HG03432 (cell line): ENCODE measurements around the gene TOMT.

Experiments used
- ATAC-seq: cut with Tn5 transposase; IDR thresholded peaks from one replicate; pipeline ENCODE4 v1.9.1; 2021; ENCODE audit warnings: mild to moderate bottlenecking, moderate library complexity; ENCODE audit not compliant: unreplicated experiment

The TOMT gene, protein sequence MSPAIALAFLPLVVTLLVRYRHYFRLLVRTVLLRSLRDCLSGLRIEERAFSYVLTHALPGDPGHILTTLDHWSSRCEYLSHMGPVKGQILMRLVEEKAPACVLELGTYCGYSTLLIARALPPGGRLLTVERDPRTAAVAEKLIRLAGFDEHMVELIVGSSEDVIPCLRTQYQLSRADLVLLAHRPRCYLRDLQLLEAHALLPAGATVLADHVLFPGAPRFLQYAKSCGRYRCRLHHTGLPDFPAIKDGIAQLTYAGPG

DNA sequence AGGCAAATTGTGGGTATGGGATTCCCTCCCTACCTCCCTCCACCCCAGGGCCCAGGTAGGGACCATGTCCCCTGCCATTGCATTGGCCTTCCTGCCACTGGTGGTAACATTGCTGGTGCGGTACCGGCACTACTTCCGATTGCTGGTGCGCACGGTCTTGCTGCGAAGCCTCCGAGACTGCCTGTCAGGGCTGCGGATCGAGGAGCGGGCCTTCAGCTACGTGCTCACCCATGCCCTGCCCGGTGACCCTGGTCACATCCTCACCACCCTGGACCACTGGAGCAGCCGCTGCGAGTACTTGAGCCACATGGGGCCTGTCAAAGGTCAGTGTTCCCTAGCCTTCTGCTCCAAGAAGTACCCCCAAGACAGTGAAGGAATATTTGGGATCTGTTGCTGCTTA, at the start of gene TOMT:
TSS of gene TOMT (plus strand) at position 37 of the 400 bp plus-strand sequence. CDS start at position 65, 28 bp downstream.
- no peak for ATAC-seq

DNA sequence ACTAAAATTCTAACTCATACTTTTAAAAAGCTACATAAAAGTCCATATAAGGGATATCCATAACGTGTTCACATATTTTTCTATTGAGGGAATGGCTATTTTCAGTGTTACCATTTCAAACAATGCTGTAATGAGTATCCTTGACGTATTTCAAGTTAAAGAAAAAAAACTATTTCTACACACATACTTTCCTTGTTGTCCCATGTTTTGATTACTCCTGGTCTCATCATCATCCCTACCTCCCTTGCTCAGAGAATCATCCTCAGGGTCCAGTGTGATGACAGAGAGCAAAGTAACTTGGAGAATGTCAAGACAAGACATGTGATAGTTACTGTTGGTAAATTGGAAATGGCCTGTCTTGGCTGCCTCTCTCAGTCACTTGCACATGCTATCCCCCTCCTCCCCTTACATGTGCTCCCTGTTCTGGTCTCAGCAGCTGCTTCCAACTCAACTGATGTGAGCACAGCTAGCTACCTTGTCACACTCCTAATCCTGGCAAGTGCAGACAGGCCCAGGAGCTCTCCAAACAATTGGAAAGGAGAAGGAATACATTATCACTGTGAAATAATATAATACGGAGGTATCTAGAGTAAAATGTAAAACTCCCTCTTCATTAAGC, 47.2 kb upstream of the TOMT start:
- ATAC-seq = no peak

DNA sequence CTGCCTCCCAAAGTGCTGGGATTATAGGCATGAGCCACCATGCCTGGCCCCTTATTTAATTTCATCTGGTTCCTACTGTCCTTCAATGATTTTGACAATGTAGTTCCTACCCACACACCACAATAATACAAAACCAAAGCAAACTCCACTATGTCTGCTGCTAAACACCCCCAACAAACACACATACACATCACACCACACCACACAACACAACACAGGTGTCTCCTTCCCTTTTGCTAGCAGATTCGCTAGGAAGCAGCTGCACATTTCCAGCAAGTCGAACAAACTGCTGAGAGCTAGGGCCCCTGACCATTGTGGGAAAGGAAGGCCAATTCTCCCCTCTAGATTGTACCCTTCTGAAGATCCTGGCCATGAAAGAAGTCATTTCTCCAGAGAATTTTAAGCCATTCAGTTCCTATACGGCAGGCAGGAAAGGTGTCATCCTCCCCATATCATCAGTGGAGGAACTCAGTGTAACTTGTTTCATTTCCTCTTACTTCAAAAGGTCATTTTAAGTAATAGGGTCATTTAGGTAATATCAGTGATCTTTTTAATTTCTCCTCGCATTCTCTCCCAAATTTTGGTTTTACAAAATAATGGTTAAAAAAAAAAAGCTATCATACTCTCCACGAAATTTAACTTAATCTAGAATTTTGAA, 43.9 kb upstream of the TOMT start:
- no peak for ATAC-seq

DNA sequence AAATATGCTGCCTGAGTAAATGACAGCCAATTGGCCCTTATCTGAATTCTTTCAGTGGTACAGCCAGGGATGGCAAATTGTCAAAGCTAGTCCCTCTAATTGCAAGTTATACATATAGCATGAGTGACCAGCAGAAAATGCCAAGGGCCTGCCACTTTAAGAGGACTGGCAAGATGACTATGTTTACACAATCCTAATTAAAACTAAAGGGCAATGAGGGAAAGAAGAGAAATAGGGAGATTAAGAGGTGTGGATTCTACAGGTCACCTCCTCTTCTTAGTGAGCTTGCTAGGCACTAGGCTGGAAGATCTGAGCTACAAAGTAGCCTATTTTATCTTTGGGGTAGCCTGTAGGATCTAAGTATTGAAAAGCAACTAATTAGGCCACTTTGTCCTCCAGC, 38.9 kb upstream of the TOMT start:
- no peak for ATAC-seq

DNA sequence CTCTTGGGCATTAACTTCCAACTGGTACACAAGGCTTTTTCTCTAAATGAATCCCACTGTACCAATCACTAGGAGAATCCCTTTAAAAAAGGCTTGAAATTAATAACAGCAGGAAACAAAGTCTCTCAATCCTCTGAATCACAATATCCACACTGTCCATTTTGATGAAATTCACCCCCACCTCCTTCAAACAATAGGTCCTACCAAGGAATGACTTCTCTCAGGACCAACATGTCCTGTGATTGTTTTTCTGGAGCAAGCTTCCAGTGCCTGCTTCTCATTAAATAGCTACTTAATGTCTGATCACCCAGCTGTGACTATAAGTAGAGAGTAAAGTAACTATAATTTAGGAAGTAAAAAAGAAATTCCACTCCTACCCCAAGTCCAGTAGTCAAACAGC, 38.5 kb upstream of the TOMT start:
- ATAC-seq = no peak

DNA sequence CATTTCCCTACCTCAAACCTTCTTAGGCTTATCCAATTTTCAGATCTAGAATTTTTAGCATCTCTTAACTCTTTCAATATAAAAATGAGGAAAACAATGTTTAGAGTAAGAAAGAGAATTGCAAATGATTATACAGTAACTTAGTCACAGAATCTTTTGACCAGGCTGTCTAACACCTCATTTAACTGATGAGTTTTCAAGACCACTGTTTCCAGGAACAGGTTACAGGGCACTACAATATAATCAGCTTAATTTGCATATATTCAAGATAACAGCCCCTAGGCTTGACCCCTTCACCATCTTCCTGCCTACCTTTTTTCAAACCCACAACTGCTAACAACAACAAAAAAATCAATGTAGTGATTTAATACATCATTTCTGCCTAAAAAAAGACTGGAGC, 38.0 kb upstream of the TOMT start:
- no peak for ATAC-seq

DNA sequence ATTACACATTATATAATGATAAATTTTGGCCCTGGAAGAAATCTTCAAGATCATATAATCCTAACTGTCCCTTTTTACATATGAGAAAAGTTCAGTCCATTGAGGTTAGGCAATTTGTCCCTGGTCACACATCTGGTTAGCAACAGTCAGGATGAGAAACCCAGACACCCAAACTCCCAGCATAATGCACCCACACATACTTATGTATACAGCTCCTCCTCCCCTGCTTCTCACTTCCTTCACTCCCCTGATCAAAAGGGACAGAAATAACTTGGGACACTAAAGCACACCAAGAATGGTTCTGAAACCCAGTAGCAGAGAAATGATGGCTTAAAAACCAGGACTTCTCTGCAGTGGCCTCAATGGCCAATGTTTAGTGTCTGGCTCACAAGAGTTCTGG, 36.5 kb upstream of the TOMT start:
- no peak for ATAC-seq

DNA sequence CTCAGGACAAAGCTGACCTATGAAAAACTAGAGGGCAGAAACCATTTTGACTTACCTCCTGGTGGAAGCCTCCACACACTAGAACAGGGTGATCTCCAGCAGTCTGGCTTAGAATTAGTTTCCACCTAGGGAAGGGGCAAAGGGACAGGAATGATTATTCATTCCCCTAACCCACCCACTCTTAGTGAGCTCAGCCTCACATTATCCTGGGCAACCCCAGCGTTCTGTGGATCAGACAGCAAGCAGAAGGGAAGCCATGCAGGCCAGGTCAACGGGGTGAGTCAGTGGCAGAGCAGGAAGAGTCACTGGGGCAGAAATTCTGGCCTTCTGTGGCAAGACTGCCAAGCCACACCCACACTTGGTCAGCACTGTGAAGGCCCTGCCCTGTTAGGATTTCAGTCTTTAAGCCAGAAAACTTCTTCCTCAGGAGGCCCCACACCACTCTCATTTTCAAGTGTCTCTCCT, 35.9 kb upstream of the TOMT start:
- peak; percentile 75 for ATAC-seq

DNA sequence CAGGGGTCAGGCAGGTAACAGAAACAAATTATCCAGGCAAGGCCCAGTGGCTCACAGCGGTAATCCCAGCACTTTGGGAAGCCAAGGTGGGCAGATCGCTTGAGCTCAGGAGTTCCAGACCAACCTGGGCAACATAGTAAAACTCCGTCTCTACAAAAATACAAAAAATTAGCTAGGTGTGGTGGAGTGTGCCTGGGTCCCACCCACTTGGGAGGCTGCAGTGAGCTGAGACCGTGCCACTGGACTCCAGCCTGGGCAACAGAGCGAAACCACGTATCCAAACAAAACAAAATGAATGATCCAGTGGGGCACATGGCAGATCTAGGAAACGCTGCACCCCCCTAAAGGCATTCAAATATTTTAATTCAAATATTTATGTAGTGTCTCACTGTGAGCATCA, 35.2 kb upstream of the TOMT start:
- no peak for ATAC-seq

DNA sequence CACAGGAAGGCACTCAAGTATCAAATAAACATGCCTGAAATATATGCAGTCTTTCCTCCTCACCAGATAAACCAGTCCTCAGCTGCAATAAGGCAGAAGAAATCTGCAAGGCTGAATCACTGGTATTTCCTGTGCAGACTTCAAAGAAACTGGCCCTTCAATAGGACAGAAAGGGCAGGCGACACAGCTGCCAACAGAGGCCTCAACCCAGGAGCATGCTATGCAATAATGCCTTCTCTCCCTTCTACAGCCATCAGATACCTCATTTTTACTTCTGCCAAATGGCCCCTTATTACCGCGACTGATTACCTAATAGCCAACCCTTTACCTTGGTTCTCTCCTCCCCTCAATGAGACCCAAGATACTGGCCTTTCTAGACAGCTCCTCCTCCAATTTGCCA, 33.4 kb upstream of the TOMT start:
- ATAC-seq = no peak

DNA sequence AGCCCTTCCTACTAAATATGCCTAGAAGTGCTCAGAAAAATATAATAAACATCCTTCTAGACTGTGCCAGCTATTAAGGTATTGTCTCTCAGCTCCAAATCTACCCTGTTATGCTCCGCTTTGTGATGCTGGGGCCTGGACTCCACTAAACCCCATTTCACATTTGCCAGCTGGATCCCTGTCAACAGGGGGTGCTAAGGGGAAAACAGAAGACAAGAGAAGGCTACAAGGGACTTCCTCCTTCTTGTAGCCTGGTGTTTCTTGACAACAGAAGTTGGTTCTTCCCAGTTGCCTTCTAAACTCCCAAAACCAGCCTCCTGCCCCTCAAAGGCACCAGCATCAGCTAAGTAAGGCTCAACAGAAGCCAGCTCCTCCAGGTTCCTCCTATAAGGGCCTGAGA, 30.6 kb upstream of the TOMT start:
- ATAC-seq = no peak

DNA sequence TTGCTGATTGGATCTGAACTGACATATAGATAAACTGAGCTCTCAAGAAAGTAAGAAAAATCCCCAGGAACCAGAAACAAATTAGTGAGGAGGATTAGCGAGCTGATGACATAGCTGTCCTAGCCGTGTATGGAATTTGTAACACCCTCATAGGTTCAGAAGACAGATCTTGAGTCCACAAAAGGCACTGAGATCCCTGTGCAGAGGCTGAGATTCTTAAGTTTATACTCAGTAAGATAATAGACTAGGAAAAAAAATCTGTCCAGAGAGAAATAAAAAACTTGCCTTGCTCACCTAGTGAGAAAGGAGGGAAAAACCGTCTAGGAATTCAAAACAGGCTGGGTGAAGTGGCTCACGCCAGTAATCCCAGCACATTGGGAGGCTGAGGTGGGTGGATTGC, 30.0 kb upstream of the TOMT start:
- ATAC-seq = no peak

DNA sequence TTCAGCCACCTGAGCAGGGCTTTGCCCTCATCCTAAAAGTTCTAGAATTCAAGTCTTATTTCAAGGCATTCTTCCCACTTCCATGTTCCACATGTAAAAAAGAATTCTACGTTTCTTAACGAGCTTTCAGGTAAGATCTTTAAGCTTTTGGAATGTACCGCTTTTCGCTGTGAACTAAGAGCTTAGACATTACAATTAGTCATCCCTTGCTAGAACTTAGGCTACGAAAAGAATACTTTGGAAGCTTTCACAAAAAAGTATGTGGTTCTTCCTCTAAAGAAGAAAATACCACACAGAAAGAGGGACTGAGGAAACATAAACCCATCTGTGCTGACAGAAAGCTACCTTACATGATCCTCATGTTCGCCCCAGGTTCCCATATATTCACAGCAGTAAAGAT, 27.2 kb upstream of the TOMT start:
- no peak for ATAC-seq

DNA sequence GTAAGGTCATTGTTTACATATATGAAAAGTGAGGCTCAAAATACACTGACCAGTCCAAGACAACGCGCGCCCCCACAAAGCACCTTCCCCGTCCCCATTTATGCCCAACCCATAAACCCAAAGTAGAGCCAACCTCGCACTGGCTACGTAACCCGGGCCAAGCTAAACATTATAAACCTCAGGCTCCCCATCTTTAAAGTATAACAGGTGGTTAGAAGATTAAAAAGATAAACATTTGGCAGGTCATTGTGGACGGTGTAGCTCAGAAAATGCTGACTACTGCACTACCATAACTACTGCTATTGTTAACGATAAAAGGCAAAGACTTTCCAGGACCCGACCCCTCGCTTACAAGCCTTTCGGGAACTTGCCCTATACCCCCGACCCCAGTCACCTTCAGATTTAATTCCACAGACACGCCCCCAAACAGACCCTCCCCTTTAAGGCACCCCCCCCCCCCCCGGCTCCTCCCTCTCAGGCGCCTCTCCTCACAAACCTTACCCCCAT, 25.9 kb upstream of the TOMT start:
- ATAC-seq = no peak

DNA sequence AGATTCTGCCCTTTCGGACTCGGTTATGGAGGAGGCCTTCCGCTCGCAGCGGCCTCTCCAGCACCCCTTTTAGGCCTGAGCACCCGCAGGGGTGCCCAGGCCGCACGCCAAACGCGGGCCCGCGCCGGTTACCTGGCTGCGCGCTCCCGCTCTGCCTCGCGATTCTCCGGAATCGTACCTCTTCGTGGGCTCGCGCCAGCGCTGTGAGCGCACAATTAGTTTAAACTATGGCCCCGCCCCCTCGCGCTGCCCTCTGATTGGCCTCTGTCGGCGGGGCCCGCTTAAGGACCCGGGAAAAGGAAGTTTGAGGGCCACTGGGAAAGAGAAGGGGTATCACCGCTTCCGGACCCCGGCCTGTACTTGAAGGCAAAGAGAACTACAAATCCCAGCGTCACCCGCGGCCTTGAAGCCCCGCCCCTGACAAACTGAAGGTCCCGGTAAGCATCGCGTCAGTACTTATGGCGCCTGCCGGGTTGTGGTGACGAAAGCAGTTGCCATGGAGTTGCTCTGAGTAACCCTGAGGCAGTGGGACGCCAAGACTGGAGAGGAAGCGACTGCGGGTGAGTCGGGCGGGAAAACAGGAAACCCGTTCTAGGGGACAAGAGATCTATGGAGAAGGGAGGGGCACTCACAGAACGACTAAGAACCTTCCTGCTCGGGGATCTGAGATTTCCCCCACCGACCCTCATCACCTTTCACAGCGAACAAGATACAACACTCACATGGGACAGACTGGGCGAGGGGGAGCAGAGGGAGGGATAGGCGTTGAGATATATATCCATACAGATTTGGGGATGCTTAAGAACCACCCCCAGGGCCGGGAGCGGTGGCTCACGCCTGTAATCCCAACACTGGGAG, 25.2 kb upstream of the TOMT start, which contains the start of the genes LRRC51 and NUMA1:
TSS of gene LRRC51 (plus strand) at position 525 of the 858 bp plus-strand sequence. CDS start 8,234 bp downstream, outside the sequence.
TSS of gene NUMA1 (minus strand) at position 217 of the 858 bp plus-strand sequence. CDS start 44,599 bp downstream, outside the sequence.
- peak; percentile 92 for ATAC-seq

DNA sequence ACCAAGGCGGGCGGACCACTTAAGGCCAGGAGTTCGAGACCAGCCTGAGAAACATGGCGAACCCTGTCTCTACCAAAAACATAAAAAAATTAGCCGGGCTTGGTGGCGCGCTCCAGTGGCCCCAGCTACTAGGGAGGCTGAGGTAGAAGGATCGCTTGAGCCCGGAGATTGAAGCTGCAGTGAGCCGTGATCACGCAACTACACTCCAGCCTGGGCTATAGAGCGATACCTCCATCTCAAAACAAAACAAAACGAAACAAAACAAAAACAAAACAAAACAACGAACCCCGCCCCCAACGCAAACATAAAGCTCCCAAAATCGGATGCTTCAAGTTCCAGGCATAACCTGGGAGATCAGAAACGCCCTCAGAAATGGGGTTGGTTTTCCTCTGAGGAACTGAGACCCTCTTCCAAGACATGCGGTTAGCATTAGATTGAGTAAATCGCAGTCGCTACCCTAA, 24.5 kb upstream of the TOMT start:
- ATAC-seq = no peak

DNA sequence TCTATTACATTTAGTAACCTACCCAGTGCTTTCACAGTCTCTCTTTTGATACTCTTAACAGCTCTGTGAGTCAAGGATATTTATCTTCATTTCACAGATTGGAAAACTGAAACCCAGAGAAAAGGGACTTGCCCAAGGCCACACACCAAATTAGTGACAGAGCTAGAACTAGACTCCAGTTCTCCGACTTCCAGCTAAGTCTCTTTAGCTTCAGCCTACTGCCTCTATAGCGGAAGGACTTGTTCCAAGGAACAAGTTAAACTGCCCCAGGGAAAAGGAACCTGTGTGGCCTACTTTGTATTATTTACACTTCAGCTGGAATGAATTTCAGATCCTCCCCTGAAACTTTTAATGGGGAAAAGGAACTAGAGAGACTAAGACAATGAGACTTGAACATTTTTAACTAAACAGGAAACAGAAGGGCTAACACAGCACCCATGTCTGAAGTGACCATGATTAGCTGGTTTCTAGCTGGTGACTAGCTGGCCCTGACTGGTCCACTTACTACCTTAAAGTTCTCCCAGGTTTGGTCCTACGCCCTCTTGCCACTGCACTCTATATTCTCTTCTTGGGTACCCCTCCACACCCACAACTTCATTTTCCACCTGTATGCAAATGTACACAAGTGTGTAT, 23.8 kb upstream of the TOMT start:
- no peak for ATAC-seq

DNA sequence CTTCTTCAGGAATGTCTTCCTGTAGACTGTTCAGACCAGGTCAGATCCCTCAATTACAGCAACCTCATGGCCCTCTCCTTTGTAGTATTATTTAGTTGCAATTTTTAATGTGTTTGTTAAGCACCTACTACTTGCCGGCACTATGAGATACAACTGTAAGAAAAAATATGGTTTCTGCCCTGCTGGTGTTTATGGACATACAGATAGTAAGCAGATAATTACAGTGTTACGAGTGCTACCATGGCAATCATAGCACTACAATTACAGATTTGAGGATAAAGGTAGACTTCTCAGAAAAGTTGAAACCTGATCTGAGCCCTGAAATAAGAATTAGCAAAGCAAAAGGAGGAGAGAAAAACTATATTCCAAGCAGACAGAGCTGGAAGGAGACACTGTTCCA, 22.3 kb upstream of the TOMT start:
- ATAC-seq = no peak

DNA sequence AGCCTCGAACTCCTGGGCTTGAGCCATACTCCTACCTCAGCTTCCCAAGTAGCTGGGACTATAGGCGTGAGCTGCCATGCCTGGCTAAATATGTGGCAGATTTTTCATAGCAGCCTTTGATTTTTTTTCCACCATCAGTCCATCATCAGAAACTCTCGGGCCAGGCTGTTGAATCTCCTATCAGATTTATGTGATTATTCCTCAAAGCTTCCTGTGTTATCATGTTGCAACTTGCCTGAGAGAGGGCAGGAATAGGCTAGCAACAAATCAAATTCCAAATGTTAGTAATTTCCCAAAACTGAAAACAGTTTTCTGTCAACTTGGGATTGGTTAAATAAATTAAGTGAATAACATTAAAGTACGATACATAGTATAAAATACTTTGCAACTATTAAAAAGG, 21.6 kb upstream of the TOMT start:
- ATAC-seq = no peak

DNA sequence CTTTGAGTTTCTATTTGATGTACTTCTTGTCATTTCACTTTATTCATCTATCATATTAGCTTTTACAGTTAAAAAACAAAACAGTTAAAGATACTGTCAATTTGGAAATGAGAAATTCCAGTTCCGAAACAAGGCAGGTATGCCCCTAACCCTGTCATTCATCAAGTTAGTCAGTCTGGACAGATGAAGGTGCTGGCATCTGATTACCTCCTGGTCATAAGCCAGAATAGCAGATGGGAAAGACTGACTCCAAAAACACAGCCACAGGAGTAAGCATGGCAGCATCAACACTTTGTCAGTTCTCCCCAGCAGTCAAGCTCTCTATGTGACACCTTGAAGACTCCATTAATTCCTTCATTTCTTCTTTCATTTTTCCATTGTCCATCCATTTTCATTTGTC, 20.8 kb upstream of the TOMT start:
- ATAC-seq = no peak
